Ishikawa (cell line): Measurements from ENCODE around the gene MIDN.

Experiments
- CEBPB ChIP-seq: IDR thresholded peaks from 2 replicates; pipeline ENCODE4 v1.6.1; 2012
- CREB1 ChIP-seq: IDR thresholded peaks from 2 replicates; pipeline ENCODE4 v1.6.1; 2012; ENCODE audit warnings: low read depth
- EGR1 ChIP-seq: IDR thresholded peaks from 2 replicates; pipeline ENCODE4 v1.6.1; 2012
- FOXM1 ChIP-seq: IDR thresholded peaks from 2 replicates; pipeline ENCODE4 v1.6.1; 2012; ENCODE audit warnings: low read depth, borderline replicate concordance
- MAX ChIP-seq: IDR thresholded peaks from 2 replicates; pipeline ENCODE4 v1.6.1; 2012
- NFIC ChIP-seq: IDR thresholded peaks from 2 replicates; pipeline ENCODE4 v1.6.1; 2012
- RAD21 ChIP-seq: IDR thresholded peaks from 2 replicates; pipeline ENCODE4 v1.6.1; 2012; ENCODE audit warnings: low read depth
- REST ChIP-seq: IDR thresholded peaks from 2 replicates; pipeline ENCODE4 v1.6.1; 2012; ENCODE audit warnings: low read depth, mild to moderate bottlenecking
- TAF1 ChIP-seq: IDR thresholded peaks from 2 replicates; pipeline ENCODE4 v1.6.1; 2012; ENCODE audit warnings: low read depth, mild to moderate bottlenecking
- TCF12 ChIP-seq: IDR thresholded peaks from 2 replicates; pipeline ENCODE4 v1.6.1; 2012; ENCODE audit warnings: low read depth
- TEAD4 ChIP-seq: IDR thresholded peaks from 2 replicates; pipeline ENCODE4 v1.6.1; 2012
- USF1 ChIP-seq: IDR thresholded peaks from 2 replicates; pipeline ENCODE4 v1.6.1; 2012
- YY1 ChIP-seq: IDR thresholded peaks from 2 replicates; pipeline ENCODE4 v1.6.1; 2012; ENCODE audit warnings: low read depth
- ZBTB7A ChIP-seq: IDR thresholded peaks from 2 replicates; pipeline ENCODE4 v1.6.1; 2012; ENCODE audit warnings: low read depth

Gene MIDN

GRCh38 chr19:1307320-1307719 lies 58.9 kb downstream of the MIDN start:
- TF ChIP-seq ZBTB7A (no peak), TAF1 (no peak), USF1 (no peak), CEBPB (no peak), FOXM1 (no peak), TCF12 (no peak), EGR1 (no peak), RAD21 (no peak), REST (no peak)

DNA sequence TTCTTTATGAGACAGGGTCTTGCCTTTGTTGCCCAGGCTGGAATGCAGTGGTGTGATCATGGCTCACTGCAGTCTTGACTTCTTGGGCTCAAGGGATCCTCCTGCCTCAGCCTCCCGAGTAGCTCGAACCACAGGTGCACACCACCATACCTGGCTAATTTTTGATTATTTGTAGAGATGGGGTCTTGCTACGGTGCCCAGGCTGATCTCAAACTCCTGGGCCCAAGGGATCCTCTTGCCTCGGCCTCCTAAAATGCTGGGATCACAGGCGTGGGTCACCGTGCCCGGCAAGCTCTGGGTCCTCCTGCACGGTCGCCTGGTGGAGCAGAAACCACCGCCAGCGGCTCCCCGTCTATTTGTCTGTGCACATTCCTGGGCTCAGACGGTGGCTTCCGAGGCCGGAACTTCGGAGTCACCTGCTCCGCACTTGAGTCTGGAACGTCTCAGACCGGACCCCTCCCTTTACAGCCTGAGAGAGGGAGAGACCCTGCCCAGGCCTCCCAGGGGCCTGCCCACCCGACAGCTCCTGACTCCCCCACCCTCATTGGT lies 59.4 kb downstream of the MIDN start:
- TF ChIP-seq YY1 (no peak), TEAD4 (no peak), NFIC (no peak), ZBTB7A (peak; percentile 38; the same call in 1 of the 2 replicates)

DNA sequence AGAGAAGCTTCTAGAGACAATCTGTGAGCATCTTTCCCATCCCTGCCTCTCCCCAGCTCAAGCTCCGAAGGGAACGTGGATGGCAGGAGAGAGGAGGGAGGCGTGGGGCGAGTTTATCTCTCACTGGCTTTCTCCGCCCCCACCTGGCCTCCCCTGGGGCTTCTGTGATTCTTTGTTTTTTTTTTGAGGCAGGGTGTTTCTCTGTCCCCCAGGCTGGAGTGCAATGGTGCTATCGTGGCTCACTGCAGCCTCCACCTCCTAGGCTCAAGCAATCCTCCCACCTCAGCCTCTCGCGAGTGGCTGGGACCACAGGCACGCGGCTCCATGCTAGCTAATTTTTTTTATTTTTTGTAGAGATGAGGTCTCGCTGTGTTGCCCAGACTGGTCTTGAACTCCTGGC lies 60.3 kb downstream of the MIDN start:
- TF ChIP-seq FOXM1 = no peak
- TF ChIP-seq CEBPB = no peak
- TF ChIP-seq MAX = no peak
- no peak for TF ChIP-seq CREB1
- TF ChIP-seq ZBTB7A = no peak
- no peak for TF ChIP-seq YY1
- TF ChIP-seq TCF12 = no peak
- TF ChIP-seq TAF1 = no peak
- no peak for TF ChIP-seq RAD21
